Ishikawa (cell line): ENCODE measurements around the gene NELL1.

ENCODE experiments used
- EP300 ChIP-seq: IDR thresholded peaks from 2 replicates; pipeline ENCODE4 v1.6.1; 2012; ENCODE audit warnings: borderline replicate concordance
- NFIC ChIP-seq: IDR thresholded peaks from 2 replicates; pipeline ENCODE4 v1.6.1; 2012
- RAD21 ChIP-seq: IDR thresholded peaks from 2 replicates; pipeline ENCODE4 v1.6.1; 2012; ENCODE audit warnings: low read depth
- TAF1 ChIP-seq: IDR thresholded peaks from 2 replicates; pipeline ENCODE4 v1.6.1; 2012; ENCODE audit warnings: low read depth, mild to moderate bottlenecking
- YY1 ChIP-seq: IDR thresholded peaks from 2 replicates; pipeline ENCODE4 v1.6.1; 2012; ENCODE audit warnings: low read depth
- ZBTB7A ChIP-seq: IDR thresholded peaks from 2 replicates; pipeline ENCODE4 v1.6.1; 2012; ENCODE audit warnings: low read depth
- TF ChIP-seq, protein P1 (sequence below): IDR thresholded peaks from 2 replicates; pipeline ENCODE4 v1.6.1; 2012; ENCODE audit warnings: low read depth, mild to moderate bottlenecking
- TF ChIP-seq, protein P2 (sequence below): IDR thresholded peaks from 2 replicates; pipeline ENCODE4 v1.6.1; 2012

DNA sequence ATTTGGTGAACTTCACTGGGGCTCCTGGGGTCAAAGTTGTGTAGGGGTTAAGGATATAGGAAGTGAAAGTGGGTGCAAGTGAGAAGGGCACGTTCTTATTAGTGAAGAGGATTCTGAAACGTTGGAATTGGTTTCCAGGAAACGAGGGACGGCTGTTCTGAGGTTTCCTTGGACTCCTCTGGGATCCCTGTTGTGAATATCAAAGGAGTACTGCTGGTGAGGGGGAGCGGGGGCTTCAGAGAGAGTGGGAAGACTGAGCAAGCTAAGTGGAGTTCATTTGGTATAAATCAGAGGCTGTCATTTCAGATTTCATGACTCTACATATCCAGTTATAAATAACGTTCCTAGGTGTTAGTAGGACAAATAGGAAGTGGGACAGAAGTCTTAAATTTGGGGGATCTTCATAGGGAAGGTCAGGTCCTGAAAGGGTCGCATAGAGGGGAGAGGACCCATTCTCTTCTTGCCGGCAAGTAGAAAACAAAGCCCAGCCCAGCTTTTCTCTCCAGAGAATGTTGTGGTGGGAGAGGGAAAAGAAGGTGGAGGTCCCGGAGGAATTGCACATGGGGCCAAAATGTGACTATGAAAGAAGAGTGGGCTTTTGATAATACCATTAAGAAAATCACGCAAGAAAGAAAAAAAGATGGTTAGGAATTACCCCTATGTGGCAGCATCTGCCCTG lies 1.1 kb upstream of the NELL1 start:
- no peak for TF ChIP-seq NFIC
- TF ChIP-seq, protein P1, sequence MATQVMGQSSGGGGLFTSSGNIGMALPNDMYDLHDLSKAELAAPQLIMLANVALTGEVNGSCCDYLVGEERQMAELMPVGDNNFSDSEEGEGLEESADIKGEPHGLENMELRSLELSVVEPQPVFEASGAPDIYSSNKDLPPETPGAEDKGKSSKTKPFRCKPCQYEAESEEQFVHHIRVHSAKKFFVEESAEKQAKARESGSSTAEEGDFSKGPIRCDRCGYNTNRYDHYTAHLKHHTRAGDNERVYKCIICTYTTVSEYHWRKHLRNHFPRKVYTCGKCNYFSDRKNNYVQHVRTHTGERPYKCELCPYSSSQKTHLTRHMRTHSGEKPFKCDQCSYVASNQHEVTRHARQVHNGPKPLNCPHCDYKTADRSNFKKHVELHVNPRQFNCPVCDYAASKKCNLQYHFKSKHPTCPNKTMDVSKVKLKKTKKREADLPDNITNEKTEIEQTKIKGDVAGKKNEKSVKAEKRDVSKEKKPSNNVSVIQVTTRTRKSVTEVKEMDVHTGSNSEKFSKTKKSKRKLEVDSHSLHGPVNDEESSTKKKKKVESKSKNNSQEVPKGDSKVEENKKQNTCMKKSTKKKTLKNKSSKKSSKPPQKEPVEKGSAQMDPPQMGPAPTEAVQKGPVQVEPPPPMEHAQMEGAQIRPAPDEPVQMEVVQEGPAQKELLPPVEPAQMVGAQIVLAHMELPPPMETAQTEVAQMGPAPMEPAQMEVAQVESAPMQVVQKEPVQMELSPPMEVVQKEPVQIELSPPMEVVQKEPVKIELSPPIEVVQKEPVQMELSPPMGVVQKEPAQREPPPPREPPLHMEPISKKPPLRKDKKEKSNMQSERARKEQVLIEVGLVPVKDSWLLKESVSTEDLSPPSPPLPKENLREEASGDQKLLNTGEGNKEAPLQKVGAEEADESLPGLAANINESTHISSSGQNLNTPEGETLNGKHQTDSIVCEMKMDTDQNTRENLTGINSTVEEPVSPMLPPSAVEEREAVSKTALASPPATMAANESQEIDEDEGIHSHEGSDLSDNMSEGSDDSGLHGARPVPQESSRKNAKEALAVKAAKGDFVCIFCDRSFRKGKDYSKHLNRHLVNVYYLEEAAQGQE: no peak
- TF ChIP-seq, protein P2, sequence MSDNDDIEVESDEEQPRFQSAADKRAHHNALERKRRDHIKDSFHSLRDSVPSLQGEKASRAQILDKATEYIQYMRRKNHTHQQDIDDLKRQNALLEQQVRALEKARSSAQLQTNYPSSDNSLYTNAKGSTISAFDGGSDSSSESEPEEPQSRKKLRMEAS: no peak
- no peak for TF ChIP-seq EP300
- TF ChIP-seq YY1: no peak
- TF ChIP-seq RAD21: no peak
- no peak for TF ChIP-seq ZBTB7A
- no peak for TF ChIP-seq TAF1
